Midbrain (tissue), 1 donor: Measurements from ENCODE around the gene IGFL1.
"Not testable (repeated sequence)": the region's sequence is repeated elsewhere in the genome, so short reads cannot be mapped to it uniquely, and the experiment has no call there.

Source experiments
- DNase-seq: peaks from one replicate; lab custom pipeline; 2025; lab: John Stamatoyannopoulos, UW

IGFL1 gene

GRCh38 chr19:46225558-46226004 lies 4.0 kb upstream of the IGFL1 start:
- no peak for DNase-seq

GRCh38 chr19:46226438-46226973 lies 3.0 kb upstream of the IGFL1 start:
- no peak for DNase-seq

- DNase-seq, result no peak
Observed at GRCh38 chr19:46232029-46232428, 2.5 kb downstream of the IGFL1 start.

GRCh38 chr19:46232468-46232867 lies 2.9 kb downstream of the IGFL1 start:
- no peak for DNase-seq

GRCh38 chr19:46232938-46233621 lies 3.5 kb downstream of the IGFL1 start:
- no peak for DNase-seq

- not testable (repeated sequence) for DNase-seq
Observed at GRCh38 chr19:46233871-46234270, 4.3 kb downstream of the IGFL1 start.

GRCh38 chr19:46238141-46238540 lies 8.6 kb downstream of the IGFL1 start:
- not testable (repeated sequence) for DNase-seq

- DNase-seq, result no peak
Observed at GRCh38 chr19:46239193-46240024, 9.9 kb downstream of the IGFL1 start.

- no peak for DNase-seq
Observed at GRCh38 chr19:46240693-46241092, 11.2 kb downstream of the IGFL1 start.

- DNase-seq, result no peak
Observed at GRCh38 chr19:46241626-46242025, 12.1 kb downstream of the IGFL1 start.

GRCh38 chr19:46243081-46243654 lies 13.6 kb downstream of the IGFL1 start:
- DNase-seq, result not testable (repeated sequence)

- no peak for DNase-seq
Observed at GRCh38 chr19:46250076-46250735, 20.7 kb downstream of the IGFL1 start.

GRCh38 chr19:46251416-46251815 lies 21.9 kb downstream of the IGFL1 start:
- DNase-seq, result no peak

GRCh38 chr19:46254776-46255175 lies 25.2 kb downstream of the IGFL1 start:
- no peak for DNase-seq

- DNase-seq, result no peak
Observed at GRCh38 chr19:46256855-46257254, 27.3 kb downstream of the IGFL1 start.

GRCh38 chr19:46261501-46261900 lies 32.0 kb downstream of the IGFL1 start:
- DNase-seq, result not testable (repeated sequence)

- not testable (repeated sequence) for DNase-seq
Observed at GRCh38 chr19:46262684-46263296, 33.2 kb downstream of the IGFL1 start.

- DNase-seq, result not testable (repeated sequence)
Observed at GRCh38 chr19:46264801-46265200, 35.3 kb downstream of the IGFL1 start.

GRCh38 chr19:46265217-46265828 lies 35.8 kb downstream of the IGFL1 start:
- DNase-seq, result peak; percentile 82

GRCh38 chr19:46269101-46269500 lies 39.6 kb downstream of the IGFL1 start:
- no peak for DNase-seq
